ENCODE measurements around the gene STX11. TPM values are rescaled to one million over a fixed set of nuclear protein-coding genes. Genes with fewer than 3 reads are reported as not detected.

Gene STX11
- total RNA-seq, 2 donors from 2014 or later: 52.7 to 98.0 TPM

- no peak for DNase-seq (ENCODE audit: low spot score)
- H3K4me1 Mint-ChIP-seq (ENCODE audit: low read depth in 2 of 2): peaks cover 12 to 23% of the 10 kb centered on the region in 2 donors
- peaks cover 25% of the 10 kb centered on the region for H3K36me3 Mint-ChIP-seq
- no peak for ATAC-seq
- H3K27me3 Mint-ChIP-seq: no peaks in the 10 kb centered on the region
- peaks cover 6% of the 10 kb centered on the region for H3K9me3 Mint-ChIP-seq
- H3K27ac Mint-ChIP-seq: peak overlapping the region in 1 of 2 donors; percentile 20
- no peak overlapping the region for H3K4me3 Mint-ChIP-seq
Measured at GRCh38 chr6:144189351-144189750, 39.0 kb downstream of the STX11 start.

- no peak for ATAC-seq
- Mint-ChIP-seq H3K36me3 (peaks cover 25% of the 10 kb centered on the region), H3K27me3 (no peaks in the 10 kb centered on the region), H3K4me1 (ENCODE audit: low read depth in 2 of 2) (peaks cover 12 to 18% of the 10 kb centered on the region in 2 donors), H3K27ac (peak overlapping the region in 1 of 2 donors; percentile 20), H3K4me3 (no peak overlapping the region), H3K9me3 (peaks cover 6% of the 10 kb centered on the region)
- no peak for DNase-seq (ENCODE audit: low spot score)
Measured at GRCh38 chr6:144190080-144190479, 39.8 kb downstream of the STX11 start.

GRCh38 chr6:144190593-144190992 is 40.3 kb downstream of the STX11 start:
- DNase-seq (ENCODE audit: low spot score): no peak
- peaks cover 8 to 16% of the 10 kb centered on the region in 2 donors for H3K4me1 Mint-ChIP-seq (ENCODE audit: low read depth in 2 of 2)
- no peak overlapping the region for H3K27ac Mint-ChIP-seq
- H3K27me3 Mint-ChIP-seq: no peaks in the 10 kb centered on the region
- peaks cover 6% of the 10 kb centered on the region for H3K9me3 Mint-ChIP-seq
- peaks cover 25% of the 10 kb centered on the region for H3K36me3 Mint-ChIP-seq
- ATAC-seq: no peak
- no peak overlapping the region for H3K4me3 Mint-ChIP-seq

GRCh38 chr6:144193181-144193580 is 42.9 kb downstream of the STX11 start:
- Mint-ChIP-seq H3K4me3 (no peak overlapping the region), H3K36me3 (peaks cover 20% of the 10 kb centered on the region), H3K9me3 (peaks cover 8% of the 10 kb centered on the region), H3K27ac (no peak overlapping the region), H3K27me3 (no peaks in the 10 kb centered on the region), H3K4me1 (ENCODE audit: low read depth in 2 of 2) (peaks cover 15 to 17% of the 10 kb centered on the region in 2 donors)
- ATAC-seq (no peak), DNase-seq (ENCODE audit: low spot score) (no peak)

- DNase-seq (ENCODE audit: low spot score) (no peak), ATAC-seq (no peak)
- Mint-ChIP-seq H3K27ac (no peak overlapping the region), H3K4me3 (no peak overlapping the region), H3K27me3 (no peaks in the 10 kb centered on the region), H3K4me1 (ENCODE audit: low read depth in 2 of 2) (peaks cover 23 to 26% of the 10 kb centered on the region in 2 donors), H3K9me3 (peaks cover 14% of the 10 kb centered on the region), H3K36me3 (peaks cover 24% of the 10 kb centered on the region)
Measured at GRCh38 chr6:144194293-144194810, 44.0 kb downstream of the STX11 start.

- Mint-ChIP-seq H3K27ac (no peak overlapping the region), H3K9me3 (peaks cover 14% of the 10 kb centered on the region), H3K4me3 (no peak overlapping the region), H3K4me1 (ENCODE audit: low read depth in 2 of 2) (peaks cover 20 to 23% of the 10 kb centered on the region in 2 donors), H3K27me3 (peaks cover 0 to 2% of the 10 kb centered on the region in 2 donors), H3K36me3 (peaks cover 20% of the 10 kb centered on the region)
- no peak for ATAC-seq
- DNase-seq (ENCODE audit: low spot score): no peak
Measured at GRCh38 chr6:144195671-144196270, 45.5 kb downstream of the STX11 start.

- peak; percentile 95 to 96 for ATAC-seq
- Mint-ChIP-seq H3K36me3 (peaks cover 19% of the 10 kb centered on the region), H3K27ac (peak overlapping the region; percentile 57 to 60), H3K4me1 (ENCODE audit: low read depth in 2 of 2) (peaks cover 16 to 20% of the 10 kb centered on the region in 2 donors), H3K27me3 (peaks cover 0 to 3% of the 10 kb centered on the region in 2 donors), H3K4me3 (peak overlapping the region; percentile 55), H3K9me3 (peaks cover 13% of the 10 kb centered on the region)
- peak; percentile 83 for DNase-seq (ENCODE audit: low spot score)
Measured at GRCh38 chr6:144197919-144198318, 47.6 kb downstream of the STX11 start.

- H3K27ac Mint-ChIP-seq: no peak overlapping the region
Measured at GRCh38 chr6:144202879-144203468, 52.7 kb downstream of the STX11 start.

GRCh38 chr6:144211160-144211559 is 60.8 kb downstream of the STX11 start:
- DNase-seq (ENCODE audit: low spot score): no peak
- H3K4me1 Mint-ChIP-seq (ENCODE audit: low read depth in 2 of 2): peaks cover 20 to 23% of the 10 kb centered on the region in 2 donors
- H3K27ac Mint-ChIP-seq: peak overlapping the region; percentile 15 to 32
- H3K27me3 Mint-ChIP-seq: peaks cover 36 to 39% of the 10 kb centered on the region in 2 donors
- H3K4me3 Mint-ChIP-seq: peak overlapping the region; percentile 43
- no peak for ATAC-seq
- peaks cover 3% of the 10 kb centered on the region for H3K9me3 Mint-ChIP-seq
- H3K36me3 Mint-ChIP-seq: peaks cover 15% of the 10 kb centered on the region

More at GRCh38 chr6:144202879-144203468, 52.7 kb downstream of the STX11 start:
- Mint-ChIP-seq H3K27me3 (peaks cover 16 to 19% of the 10 kb centered on the region in 2 donors), H3K4me1 (ENCODE audit: low read depth in 2 of 2) (peaks cover 9 to 15% of the 10 kb centered on the region in 2 donors), H3K4me3 (no peak overlapping the region), H3K36me3 (peaks cover 65% of the 10 kb centered on the region), H3K9me3 (peaks cover 36% of the 10 kb centered on the region)
- ATAC-seq (no peak), DNase-seq (ENCODE audit: low spot score) (no peak)

GRCh38 chr6:144213315-144213714 is 63.0 kb downstream of the STX11 start:
- ATAC-seq (no peak), DNase-seq (ENCODE audit: low spot score) (no peak)
- no peak overlapping the region for H3K27ac Mint-ChIP-seq
- peaks cover 41 to 43% of the 10 kb centered on the region in 2 donors for H3K4me1 Mint-ChIP-seq (ENCODE audit: low read depth in 2 of 2)
- no peaks in the 10 kb centered on the region for H3K9me3 Mint-ChIP-seq
- H3K36me3 Mint-ChIP-seq: no peaks in the 10 kb centered on the region
- H3K27me3 Mint-ChIP-seq: peaks cover 19 to 22% of the 10 kb centered on the region in 2 donors
- no peak overlapping the region for H3K4me3 Mint-ChIP-seq

- peaks cover 44 to 47% of the 10 kb centered on the region in 2 donors for H3K4me1 Mint-ChIP-seq (ENCODE audit: low read depth in 2 of 2)
Measured at GRCh38 chr6:144214029-144214428, 63.7 kb downstream of the STX11 start.

GRCh38 chr6:144214622-144215401 is 64.5 kb downstream of the STX11 start:
- DNase-seq (ENCODE audit: low spot score): no peak
- no peaks in the 10 kb centered on the region for H3K9me3 Mint-ChIP-seq

More at GRCh38 chr6:144214029-144214428, 63.7 kb downstream of the STX11 start:
- Mint-ChIP-seq H3K27ac (no peak overlapping the region), H3K9me3 (no peaks in the 10 kb centered on the region), H3K27me3 (peaks cover 13 to 16% of the 10 kb centered on the region in 2 donors), H3K4me3 (no peak overlapping the region), H3K36me3 (no peaks in the 10 kb centered on the region)
- DNase-seq (ENCODE audit: low spot score) (no peak), ATAC-seq (no peak)

GRCh38 chr6:144215402-144215931 is 65.2 kb downstream of the STX11 start:
- Mint-ChIP-seq H3K4me1 (ENCODE audit: low read depth in 2 of 2) (peaks cover 44 to 47% of the 10 kb centered on the region in 2 donors), H3K27ac (peak overlapping the region; percentile 89 to 99), H3K4me3 (peak overlapping the region; percentile 91), H3K36me3 (no peaks in the 10 kb centered on the region), H3K9me3 (no peaks in the 10 kb centered on the region), H3K27me3 (peaks cover 9 to 10% of the 10 kb centered on the region in 2 donors)
- ATAC-seq (no peak), DNase-seq (ENCODE audit: low spot score) (no peak)

More at GRCh38 chr6:144214622-144215401, 64.5 kb downstream of the STX11 start:
- no peaks in the 10 kb centered on the region for H3K36me3 Mint-ChIP-seq
- peaks cover 44 to 47% of the 10 kb centered on the region in 2 donors for H3K4me1 Mint-ChIP-seq (ENCODE audit: low read depth in 2 of 2)
- peak overlapping the region; percentile 89 to 99 for H3K27ac Mint-ChIP-seq
- peak overlapping the region; percentile 91 for H3K4me3 Mint-ChIP-seq
- ATAC-seq: no peak
- H3K27me3 Mint-ChIP-seq: peaks cover 13 to 14% of the 10 kb centered on the region in 2 donors

Data from natural killer cell treated with Interleukin-12 subunit alpha and Interleukin-12 subunit beta and Interleukin-15 and Interleukin-18, amount 100 ng/mL, for 72 hours (primary cell).